GM19395 (cell line): ENCODE data around the gene TMEM198.
A peak's percentile ranks its signal among the peaks of the same experiment; 100 is the strongest.

Experiments used
- ATAC-seq: cut with Tn5 transposase; IDR thresholded peaks from one replicate; pipeline ENCODE4 v1.9.1; 2021; ENCODE audit warnings: mild to moderate bottlenecking, moderate library complexity; ENCODE audit not compliant: unreplicated experiment

TMEM198 gene

GRCh38 chr2:219508971-219509779 is 34.7 kb upstream of the TMEM198 start:
- ATAC-seq, result peak; percentile 26

- peak; percentile 74 for ATAC-seq
These were observed 33.9 kb upstream of the TMEM198 start for GRCh38 chr2:219509780-219510511.

GRCh38 chr2:219510512-219511135 is 33.2 kb upstream of the TMEM198 start:
- no peak for ATAC-seq

GRCh38 chr2:219511547-219512325 is 32.1 kb upstream of the TMEM198 start:
- no peak for ATAC-seq

GRCh38 chr2:219512524-219513216 is 31.2 kb upstream of the TMEM198 start:
- ATAC-seq, result no peak

- no peak for ATAC-seq
These were observed 30.0 kb upstream of the TMEM198 start for GRCh38 chr2:219513787-219514186.

- ATAC-seq, result no peak
These were observed 29.5 kb upstream of the TMEM198 start, which contains the start of gene ASIC4 for GRCh38 chr2:219514196-219514761. ASIC4 (plus strand) TSS chr2:219514482; CDS start chr2:219514725, 243 bp downstream.

GRCh38 chr2:219514836-219515235 is 29.0 kb upstream of the TMEM198 start:
- no peak for ATAC-seq

GRCh38 chr2:219515874-219516629 is 27.8 kb upstream of the TMEM198 start:
- no peak for ATAC-seq

- ATAC-seq, result no peak
These were observed 26.9 kb upstream of the TMEM198 start for GRCh38 chr2:219516888-219517287.

- no peak for ATAC-seq
These were observed 25.7 kb upstream of the TMEM198 start for GRCh38 chr2:219517954-219518778.

- no peak for ATAC-seq
These were observed 24.3 kb upstream of the TMEM198 start for GRCh38 chr2:219519526-219519916.

- no peak for ATAC-seq
These were observed 23.7 kb upstream of the TMEM198 start for GRCh38 chr2:219520079-219520478.

- ATAC-seq, result no peak
These were observed 22.6 kb upstream of the TMEM198 start for GRCh38 chr2:219521066-219521880.

GRCh38 chr2:219522111-219523030 is 21.5 kb upstream of the TMEM198 start:
- no peak for ATAC-seq

- no peak for ATAC-seq
These were observed 20.7 kb upstream of the TMEM198 start for GRCh38 chr2:219523031-219523671.
